ENCODE data around the gene GRIA3.
A peak's percentile ranks its signal among the peaks of the same experiment; 100 is the strongest.

Gene GRIA3

DNA sequence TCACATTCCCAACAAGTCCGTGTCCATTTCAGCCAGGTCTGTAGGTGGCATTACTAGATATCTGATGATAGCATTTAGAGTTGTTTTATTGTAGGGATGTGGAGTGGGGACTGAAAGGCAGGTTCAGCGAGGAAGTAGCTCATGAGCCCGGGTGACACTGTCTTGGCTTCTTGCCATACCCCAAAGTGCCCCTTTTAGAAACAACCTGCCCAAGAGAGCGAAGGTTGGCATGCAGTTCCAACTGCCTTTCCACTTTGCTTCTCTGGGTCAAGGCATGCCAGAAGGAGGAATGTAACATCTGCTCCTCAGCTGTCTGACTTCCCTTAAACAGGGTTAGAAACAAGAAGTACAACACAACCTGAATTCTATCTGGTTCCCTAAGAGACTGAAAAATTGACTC, 9.0 kb downstream of the GRIA3 start:
- DNase-seq (ENCODE audit: low spot score) = no peak

DNA sequence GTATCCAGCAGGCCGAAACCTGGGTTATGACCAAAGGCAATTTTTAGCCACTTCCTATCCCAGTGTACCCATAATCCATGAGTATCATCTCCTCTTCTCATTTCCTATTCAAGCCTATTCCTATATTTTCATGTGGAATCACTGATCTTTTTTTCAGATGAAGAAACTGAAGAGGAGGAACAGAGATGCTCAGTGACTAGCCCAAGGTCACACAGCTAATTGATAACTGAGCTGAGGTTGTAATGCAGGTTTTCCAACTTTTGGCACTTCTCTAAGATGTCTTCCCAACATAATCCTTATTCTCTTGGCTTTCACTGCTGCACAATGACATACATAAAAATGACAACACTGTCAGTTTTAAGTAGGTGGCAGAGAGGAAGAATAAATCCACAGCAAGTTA, 15.3 kb downstream of the GRIA3 start:
- DNase-seq (ENCODE audit: low spot score) = no peak

DNA sequence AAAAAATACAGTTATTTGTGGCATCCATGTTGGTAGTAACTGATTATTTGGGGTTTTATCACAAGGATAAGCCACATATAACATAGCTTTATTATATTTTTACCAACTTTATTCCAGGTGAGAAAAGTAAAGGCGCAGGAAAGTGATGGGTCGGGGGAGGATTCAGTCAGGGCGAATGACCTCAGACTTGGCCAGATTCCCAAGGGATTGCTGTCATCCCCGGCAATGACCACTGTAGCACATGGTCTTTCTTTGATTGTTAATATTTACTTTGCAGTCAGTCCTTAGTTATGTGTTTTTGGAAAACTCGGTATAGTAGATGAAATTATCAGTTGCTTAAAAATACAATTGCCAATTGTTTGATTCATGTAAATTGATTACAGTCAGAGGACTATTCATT, 17.6 kb downstream of the GRIA3 start:
- no peak for DNase-seq (ENCODE audit: low spot score)

DNA sequence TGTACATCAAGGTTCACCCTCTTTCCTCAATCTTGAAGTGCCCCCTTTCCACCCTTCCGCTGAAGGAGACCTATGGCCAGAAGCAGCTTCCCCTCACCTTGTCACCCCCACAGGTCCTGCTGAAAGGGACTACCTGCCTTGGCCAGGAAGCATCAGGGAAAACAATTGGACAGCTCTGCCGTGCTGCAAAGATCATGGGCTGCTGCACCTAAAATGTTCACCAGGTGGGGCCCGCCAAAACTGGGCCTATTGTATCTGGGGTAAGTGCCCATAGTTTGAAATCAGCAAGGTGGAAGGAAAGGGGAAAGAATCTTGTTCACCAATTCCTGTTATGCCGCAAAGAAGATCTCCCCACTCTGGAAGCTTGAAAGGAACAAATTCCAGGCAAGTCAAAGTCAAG, 18.4 kb downstream of the GRIA3 start:
- DNase-seq (ENCODE audit: low spot score) = no peak

DNA sequence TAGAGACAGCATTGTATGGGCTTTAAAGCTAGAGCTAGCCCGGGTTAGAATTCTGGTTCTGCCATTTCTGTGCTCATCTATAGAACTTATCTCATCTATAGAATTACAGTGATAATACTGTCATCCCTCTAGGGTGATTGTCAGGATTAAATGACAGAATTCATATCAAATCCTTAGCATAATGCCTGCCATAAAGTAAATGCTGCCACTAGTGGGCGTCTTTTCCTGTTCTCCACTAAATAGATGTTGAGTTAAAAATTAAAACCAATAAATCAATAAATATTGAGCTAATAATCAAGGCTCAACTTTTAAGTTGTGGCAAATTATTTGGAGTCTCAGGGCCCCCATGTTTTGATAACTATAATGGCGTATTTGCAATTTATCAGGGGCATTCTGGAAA, 19.7 kb downstream of the GRIA3 start:
- DNase-seq (ENCODE audit: low spot score) = no peak

DNA sequence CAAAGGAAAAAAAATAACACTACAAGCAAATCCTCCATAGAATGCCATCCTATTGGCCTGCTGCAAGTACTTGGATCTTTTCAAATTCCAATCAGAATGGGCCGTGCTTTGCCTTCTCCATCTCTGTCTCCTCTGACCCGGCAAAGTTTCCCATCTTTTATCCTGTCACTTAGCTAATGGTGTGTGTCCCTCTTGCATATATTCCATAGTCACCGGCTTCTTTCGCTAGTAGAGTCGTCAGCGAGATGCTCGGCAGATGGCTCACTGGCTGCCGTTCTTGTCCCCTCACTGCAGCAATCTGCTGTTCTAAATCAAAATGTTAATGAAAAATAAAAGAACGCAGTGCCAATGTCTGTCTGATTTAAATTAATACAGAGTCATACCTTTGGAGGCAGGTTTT, 22.1 kb downstream of the GRIA3 start:
- DNase-seq (ENCODE audit: low spot score) = no peak

DNA sequence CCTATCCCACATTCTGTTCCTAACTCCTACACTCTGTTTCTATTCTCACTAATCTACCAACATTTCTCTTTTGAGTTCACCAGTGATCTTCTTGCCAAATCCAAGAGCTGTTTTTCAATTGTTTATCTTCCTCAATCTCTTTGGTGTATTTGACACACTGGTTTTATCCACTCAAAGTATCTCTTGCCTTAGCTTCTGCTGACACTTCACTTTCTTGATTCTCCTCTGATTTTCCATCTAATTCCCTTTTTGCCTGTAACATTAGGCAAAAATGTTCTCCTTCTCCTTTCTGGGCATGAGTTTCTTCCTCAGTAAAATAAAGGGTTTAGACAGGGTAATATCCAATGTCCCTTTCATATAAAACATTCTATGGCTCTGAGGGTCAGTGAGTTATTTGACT, 26.2 kb downstream of the GRIA3 start:
- DNase-seq (ENCODE audit: low spot score) = no peak

DNA sequence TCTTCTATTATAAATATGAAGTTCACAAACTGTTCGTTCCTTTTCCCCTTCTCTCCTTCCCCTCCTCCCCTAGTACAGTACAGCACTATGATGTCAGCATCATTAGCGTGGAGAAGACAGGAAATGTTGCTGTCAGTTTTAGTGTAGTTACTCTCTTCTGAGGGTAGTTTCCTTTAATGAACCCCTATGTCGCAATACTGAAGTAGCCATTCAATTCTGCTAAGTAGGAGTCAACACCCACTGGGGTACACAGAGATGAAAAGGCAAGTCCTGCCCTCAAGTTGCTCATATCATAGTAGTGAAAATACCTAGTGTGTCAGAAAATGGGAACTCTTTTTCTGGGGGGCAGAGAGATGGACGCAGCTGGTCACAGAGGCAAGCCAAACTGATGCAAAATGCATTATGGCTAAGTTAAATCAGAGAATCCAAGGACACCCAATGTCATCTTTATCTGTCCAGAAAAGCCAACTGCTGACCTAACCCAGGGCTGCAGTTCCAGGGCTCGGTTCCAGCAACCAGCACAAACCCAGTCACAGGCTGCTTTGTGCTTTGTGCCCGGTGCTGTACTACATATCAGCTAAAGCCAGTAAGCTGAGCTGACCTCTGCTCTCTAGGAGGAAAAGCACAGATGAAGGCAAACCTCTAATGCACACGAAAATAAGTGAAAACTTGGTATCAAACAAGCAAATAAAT, 31.5 kb downstream of the GRIA3 start:
- peak; percentile 82 for DNase-seq (ENCODE audit: low spot score)

DNA sequence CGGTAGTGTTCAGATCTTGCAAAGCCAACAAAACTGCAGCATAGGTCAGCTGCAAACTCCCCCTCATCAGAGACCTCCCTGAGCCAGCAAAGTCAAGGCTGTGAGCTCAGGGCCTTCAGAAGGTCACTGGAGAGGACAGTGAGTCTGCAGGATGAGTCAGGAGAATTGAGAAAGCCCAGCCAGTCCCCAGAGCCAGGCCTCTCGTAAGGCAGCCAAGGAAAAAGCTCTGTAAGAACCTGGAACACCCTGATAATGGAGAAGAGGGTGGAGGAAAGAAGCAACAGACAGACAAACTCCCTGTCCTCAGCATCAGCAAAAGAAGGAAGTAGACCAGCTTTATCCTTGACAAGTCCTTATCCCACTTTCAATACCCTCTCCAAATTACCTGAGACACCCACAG, 33.0 kb downstream of the GRIA3 start:
- DNase-seq (ENCODE audit: low spot score) = no peak

DNA sequence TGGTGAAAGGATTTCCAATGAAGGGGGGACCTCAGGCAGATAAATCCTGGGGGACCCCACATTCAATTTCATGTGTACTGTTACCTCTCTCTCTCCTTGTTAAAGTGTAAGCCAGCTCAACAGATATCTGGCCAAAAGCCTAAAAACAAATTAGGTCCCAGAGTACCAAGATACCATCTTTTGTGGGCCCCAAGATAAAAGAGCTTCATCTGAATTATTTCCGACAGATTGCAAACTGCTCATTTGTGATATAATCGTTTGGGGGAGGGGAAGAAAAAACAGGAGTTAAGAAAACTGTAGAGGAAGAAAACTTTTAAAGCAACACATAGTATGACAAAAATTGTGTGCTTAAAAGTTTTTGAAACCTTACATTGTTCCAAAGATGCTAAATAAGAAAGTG, 33.6 kb downstream of the GRIA3 start:
- no peak for DNase-seq (ENCODE audit: low spot score)

DNA sequence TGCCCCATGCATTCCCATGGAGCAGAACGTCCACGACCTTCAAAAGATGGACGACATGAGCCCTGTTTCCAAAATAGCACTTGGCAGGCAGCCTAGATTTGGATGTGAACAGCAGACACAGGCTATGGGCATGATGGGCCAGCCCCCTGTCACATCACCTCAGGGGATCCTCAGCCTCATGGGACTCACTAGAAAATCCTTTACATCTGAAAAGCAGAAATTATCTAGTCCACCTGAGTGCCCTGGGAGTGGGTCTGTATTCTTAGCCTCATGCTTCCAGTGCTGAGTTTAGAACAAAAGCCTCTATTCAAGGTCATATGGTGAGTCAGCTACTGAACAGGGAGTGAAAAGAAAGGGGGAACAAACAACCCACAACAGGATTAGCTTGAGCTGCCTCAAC, 35.8 kb downstream of the GRIA3 start:
- peak; percentile 66 for DNase-seq (ENCODE audit: low spot score)

DNA sequence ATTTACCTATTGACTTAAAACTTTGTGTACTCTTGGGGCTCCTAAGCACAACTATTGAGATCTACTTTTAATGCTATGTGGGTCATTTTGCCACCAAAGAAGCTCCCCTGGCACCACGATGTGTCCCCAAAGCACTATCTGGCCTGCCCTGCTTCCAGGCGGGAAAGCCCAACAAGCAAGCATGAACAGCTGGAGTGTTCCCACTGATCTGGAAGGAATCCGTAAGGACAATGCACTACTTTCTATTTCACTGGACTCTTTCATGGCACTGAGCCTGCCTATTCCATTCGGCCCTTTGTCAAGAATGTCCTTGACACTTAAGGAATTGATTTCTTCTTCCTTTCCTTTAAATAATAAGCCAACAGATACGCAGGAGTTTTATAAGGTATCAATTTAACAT, 38.8 kb downstream of the GRIA3 start:
- no peak for DNase-seq (ENCODE audit: low spot score)

DNA sequence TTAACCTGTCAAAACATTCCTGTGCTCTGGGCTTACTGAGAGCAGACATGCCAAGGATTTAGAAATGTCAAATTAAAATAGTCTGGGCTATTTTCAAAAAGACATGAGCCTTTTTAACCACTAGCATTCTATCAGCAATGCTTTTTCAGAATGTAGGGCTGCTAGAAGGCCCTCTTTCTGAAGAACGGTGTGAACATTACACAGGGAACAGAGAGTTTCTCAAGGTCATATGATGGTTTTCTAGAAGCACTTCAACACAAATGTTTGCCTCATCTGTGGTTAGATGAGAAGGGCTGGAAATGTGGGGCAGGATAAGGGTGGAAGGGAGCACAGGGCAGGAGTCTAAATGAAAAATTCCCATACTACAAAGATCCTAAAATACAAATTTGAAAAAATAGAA, 39.3 kb downstream of the GRIA3 start:
- DNase-seq (ENCODE audit: low spot score) = no peak

DNA sequence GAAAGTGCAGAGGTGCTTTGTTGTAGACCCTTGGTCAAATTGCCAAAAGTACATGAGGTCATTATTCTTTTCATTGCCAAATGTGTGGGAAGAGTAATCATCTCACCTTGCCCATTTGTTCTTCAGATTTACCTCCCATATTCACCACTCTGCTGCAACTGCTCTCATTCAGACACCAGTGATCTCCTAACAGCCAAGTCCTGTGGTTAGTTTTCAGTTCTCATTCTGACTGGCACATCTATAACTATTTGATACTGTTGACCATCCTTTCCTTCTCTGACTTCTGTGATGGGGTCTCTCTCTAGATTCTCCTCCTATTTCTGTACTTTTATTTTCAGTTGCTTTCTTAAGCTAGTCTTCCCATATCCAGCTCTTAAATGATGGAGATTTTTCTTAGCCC, 39.8 kb downstream of the GRIA3 start:
- no peak for DNase-seq (ENCODE audit: low spot score)

DNA sequence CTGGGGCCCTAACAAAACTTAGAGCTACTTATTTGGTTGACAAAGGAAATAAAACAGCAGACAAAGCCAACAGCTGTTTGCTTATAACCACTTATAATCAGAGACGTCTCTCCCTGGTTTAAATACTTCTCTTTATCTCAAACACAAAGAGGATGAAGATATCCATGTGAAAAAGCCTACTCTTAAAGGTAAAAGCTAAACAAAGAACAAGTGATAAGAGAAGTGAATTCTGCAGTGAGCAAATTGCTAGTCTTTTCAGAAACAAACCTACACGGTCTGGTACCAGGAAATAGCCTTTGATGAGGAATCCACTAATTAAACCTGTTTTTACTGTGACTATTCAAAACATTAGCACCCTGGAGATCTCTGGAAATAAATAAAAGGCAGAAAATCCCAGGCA, 46.7 kb downstream of the GRIA3 start:
- no peak for DNase-seq (ENCODE audit: low spot score)

DNA sequence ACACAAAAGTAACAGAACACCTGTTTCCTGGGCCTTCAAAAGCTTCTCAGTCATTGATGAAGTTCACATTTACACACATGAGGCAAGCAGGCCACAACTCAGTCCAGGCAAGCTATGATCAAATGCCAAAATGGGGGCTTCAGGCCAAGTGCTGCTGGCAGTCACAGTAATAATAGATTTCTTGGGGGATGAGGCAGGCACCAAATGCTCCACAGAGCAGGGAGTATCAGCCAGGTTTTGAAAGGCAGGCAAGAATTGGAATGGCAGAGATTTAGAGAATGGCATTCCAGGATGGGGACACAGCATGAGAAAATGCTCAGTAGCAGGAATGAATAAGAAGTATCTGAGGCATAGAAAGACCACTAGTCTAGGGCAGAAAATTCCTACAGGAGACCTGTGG, 52.8 kb downstream of the GRIA3 start:
- DNase-seq (ENCODE audit: low spot score) = no peak

DNA sequence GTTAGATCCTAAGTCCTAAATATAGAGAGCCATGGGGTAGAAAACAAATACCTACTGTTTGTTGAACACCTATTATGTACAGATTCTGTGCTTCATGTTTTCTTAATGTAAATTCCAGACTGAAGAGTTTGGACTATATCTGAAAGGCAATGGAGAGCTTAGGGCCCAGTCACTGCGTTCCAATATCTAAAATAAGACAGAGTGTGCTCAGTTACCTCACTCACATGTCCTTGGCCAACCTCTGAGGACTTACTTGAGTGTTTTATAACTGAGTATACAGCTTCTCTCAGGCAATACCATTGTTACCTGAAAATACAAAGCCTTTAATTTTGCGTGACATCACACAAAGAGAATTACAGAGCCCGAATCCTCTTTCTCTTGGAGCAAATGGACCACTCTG, 53.2 kb downstream of the GRIA3 start:
- no peak for DNase-seq (ENCODE audit: low spot score)

DNA sequence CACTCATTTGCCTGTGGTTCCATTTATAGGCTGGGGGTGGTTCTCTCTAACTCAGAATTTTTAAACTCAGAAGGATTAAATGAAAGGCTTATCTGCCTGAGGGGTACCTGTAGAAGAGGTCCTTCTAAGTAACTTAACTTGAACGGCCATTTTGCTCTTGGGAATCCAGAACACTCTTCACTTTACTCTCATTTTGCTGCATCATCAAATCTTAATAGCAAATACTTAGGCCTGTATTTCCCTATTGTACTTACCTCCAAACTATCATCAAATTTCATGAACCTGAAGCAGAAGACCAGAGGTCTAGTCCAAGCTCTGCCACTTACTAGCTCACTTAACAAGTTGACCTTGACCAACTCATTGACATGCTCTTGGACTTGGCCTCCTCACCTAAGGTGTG, 70.4 kb downstream of the GRIA3 start:
- no peak for DNase-seq (ENCODE audit: low spot score)

DNA sequence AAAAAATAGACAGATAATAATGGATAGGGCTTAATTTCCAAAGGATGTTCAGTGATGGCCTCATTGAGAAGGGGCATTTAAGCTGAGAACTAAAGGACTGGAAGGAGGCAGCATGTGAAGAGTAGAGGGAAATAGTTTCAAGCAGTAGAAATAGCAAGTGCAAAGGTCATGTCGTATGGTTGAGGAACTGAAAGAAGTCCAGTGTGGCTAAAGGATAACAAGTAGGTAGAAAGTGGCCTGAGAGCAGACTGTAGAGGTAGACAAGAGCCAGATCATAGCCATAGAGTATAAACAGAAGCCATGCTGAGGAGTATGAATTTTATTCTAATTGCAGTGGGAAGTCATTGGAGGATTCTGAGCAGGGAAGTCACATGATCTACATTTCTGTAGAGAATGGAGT, 72.3 kb downstream of the GRIA3 start:
- DNase-seq (ENCODE audit: low spot score) = no peak

DNA sequence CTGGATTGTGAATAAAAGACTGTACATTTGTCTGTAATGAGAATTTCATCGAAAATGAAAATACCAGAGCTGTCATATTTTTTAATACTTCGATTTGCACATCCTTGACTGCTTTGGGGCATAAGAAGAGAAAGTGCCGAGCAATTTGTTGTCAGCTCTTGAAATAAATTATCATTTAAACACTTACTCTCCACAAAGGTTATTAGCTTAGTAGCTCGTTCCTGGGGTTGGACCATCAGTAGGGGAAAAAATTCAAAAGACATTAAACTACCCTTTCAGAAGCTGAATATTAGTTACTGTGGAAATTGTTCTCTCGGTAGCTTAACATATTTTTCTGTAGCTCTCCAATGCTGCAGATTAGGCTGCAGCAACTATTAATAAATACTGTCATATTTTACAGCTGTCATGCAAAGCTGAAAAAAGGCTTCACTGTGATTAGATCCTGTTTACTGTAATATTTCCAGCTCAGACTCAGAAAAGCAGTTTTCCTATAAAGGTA, 76.9 kb downstream of the GRIA3 start:
- DNase-seq (ENCODE audit: low spot score) = no peak

DNA sequence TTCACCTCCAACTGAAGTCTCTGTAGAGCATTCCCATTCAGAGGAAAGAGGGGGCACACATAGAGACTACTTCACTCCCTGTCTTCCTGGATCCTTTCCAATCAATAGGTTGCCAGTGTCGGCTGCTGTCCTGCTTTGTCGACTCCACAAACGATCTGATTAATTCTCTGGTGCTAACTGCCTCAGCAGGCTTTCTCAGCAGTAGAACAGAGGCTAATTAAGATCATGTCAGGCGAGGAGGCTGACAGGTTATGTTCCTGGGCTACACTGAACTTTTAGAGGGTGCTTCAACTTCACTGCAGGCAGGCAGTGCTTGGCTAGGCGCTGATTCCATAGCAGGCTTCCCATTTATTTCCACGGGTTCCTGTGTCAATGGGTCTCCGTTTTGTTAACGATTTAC, 79.2 kb downstream of the GRIA3 start:
- DNase-seq (ENCODE audit: low spot score) = no peak

DNA sequence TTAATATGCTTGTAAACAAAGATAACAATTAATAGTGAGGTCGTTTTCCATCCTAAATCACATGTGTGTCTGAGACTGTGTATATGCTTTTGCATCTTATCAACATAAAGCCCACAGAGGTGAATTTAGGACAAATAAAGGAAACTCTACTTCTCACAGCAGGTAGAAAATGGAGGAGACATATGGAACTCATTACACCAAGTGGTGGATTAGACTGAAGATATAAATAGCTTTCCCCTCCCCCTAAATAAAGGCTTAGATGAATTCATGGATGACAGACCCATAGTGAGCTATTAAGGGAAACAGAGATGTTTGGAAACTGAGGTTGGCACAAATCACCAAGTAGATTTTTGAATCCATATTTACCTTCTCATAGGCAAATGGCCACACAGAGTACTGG, 79.7 kb downstream of the GRIA3 start:
- DNase-seq (ENCODE audit: low spot score) = no peak

DNA sequence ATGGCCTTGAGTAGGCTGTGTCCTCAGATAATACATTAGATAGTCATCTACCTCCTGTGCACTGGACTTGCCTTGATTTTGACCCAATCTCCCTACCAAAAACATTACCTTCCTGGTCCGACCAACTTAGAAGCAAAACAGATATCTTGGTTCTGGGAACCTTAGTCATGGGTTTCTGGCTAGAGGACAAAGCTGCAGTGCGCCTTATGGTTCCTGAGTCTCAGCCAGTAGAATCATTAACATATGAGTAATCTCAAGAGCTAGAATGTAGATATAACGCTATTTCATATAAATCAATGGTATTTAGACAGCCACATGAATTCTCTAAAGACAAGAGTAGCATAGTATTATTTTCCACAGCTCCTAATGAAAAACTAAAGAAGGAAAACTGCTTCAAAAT, 83.1 kb downstream of the GRIA3 start:
- no peak for DNase-seq (ENCODE audit: low spot score)

DNA sequence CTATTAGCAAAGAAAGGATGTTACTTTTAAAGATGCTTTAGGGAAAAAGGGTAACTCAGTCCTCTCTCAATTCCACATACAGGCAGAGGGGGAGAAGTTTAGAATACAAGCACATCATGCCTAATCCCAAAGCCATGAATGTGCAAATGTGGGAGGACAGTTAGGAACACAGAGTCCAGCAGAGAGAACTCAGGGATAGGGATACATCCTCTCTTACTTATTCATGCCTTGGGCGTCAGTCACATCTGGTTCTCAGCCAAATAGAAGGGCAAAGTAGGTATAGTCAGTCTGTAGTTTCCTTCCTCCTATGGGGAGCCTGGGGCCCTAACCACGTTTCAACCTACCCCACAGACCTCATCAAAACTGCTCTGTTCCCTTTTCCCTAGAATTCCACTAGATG, 87.8 kb downstream of the GRIA3 start:
- DNase-seq (ENCODE audit: low spot score) = no peak

DNA sequence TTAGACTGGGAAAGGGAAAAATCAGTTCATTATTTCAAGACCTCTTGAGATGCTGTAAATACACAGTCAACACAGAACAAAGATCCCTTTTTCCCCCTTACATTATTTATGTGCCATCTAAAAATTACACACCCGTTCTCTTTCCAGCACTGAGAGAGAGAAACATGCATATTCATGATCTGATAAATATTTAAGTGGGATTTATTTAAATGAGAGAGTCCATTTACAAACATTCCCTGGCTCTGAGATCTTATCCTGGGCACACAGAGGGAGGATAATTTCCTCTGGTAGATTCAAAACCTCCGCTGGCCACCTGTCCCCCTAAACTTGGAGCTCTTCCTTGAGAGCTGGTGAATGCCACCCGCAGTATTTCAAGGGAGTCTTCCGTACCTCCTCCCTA, 88.6 kb downstream of the GRIA3 start:
- DNase-seq (ENCODE audit: low spot score) = peak; percentile 4
